Germinal center (tissue), 1 donor: ENCODE measurements around the gene MFAP3L.

ENCODE experiments used
- DNase-seq: peaks from one replicate; pipeline ENCODE4 v3.0.0; 2012; ENCODE audit warnings: mixed read lengths, low spot score

Gene MFAP3L

DNA sequence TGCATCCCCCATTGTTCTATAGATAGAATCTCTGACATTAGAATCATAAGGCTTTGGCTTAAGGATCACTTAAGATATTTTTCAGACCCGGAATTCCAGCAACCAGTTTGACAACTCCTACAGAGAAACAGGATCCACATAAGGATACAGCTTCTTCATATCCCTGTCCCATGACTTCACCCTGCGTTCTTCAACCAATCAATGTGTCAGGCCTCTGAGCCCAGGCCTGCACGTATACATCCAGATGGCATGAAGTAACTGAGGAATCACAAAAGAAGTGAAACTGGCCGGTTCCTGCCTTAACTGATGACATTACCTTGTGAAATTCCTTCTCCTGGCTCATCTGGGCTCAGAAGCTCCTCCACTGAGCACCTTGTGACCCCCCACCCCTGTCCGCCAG, 85.1 kb downstream of the MFAP3L start:
- no peak for DNase-seq

DNA sequence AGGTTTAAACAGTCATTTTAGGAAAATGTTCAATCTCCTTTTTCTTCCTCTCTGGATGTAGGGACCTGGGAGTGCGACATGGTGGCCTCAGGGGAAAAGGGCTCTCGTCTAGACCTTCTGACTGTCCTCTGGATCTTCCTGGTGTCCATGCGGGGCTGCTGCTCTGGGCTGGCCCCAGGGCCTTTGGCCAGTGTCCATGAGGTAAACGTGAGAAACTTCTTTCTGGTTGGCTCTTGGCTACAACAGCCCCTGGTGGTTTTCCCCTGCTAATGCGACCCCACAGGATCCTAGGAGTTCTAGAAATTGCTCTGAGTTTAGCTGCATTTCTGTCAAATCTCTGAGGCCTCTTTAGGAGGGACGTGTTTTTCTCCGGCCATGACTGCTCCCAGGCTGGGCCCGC, 85.7 kb downstream of the MFAP3L start:
- DNase-seq: no peak
